LNCaP clone FGC (cell line): ENCODE data around the gene STK39.
"Not testable (repeated sequence)": the region's sequence is repeated elsewhere in the genome, so short reads cannot be mapped to it uniquely, and the experiment has no call there.

ENCODE experiments used
- DNase-seq: peaks from one replicate; pipeline ENCODE4 v3.0.0-alpha.2; 2011; ENCODE audit warnings: low read depth
- H3K4me3 ChIP-seq: 2 replicates; pipeline ENCODE4 v1.5.1; 2011; ENCODE audit warnings: mild to moderate bottlenecking, low read depth, low read length, control low read depth
- TF ChIP-seq, protein P1 (sequence below): IDR thresholded peaks from 2 replicates; pipeline ENCODE4 v1.5.1; 2012; ENCODE audit warnings: mild to moderate bottlenecking; ENCODE audit not compliant: control insufficient read depth, insufficient read depth; ENCODE audit errors: extremely low read depth

Gene STK39

DNA sequence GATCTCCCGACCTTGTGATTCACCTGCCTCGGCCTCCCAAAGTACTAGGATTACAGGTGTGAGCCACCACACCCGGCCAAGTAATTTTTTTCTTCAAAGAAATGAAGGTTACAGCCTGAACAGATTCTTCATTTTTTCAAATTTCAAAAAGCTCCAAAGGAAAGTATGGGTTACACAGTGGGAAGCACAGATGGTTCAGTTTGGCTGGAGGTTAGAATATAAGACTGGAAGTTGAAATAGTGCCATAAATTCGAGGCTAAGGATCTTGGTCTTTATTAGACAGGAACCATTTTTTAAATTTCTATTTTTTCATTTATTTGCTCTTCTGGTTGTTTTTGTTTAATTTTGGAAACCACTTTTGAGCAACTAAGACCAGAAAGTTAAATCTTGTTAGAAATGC lies 120.0 kb downstream of the STK39 start:
- TF ChIP-seq, protein P1, sequence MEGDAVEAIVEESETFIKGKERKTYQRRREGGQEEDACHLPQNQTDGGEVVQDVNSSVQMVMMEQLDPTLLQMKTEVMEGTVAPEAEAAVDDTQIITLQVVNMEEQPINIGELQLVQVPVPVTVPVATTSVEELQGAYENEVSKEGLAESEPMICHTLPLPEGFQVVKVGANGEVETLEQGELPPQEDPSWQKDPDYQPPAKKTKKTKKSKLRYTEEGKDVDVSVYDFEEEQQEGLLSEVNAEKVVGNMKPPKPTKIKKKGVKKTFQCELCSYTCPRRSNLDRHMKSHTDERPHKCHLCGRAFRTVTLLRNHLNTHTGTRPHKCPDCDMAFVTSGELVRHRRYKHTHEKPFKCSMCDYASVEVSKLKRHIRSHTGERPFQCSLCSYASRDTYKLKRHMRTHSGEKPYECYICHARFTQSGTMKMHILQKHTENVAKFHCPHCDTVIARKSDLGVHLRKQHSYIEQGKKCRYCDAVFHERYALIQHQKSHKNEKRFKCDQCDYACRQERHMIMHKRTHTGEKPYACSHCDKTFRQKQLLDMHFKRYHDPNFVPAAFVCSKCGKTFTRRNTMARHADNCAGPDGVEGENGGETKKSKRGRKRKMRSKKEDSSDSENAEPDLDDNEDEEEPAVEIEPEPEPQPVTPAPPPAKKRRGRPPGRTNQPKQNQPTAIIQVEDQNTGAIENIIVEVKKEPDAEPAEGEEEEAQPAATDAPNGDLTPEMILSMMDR: no peak
- no peak for DNase-seq
- no peak overlapping the region for H3K4me3 ChIP-seq

DNA sequence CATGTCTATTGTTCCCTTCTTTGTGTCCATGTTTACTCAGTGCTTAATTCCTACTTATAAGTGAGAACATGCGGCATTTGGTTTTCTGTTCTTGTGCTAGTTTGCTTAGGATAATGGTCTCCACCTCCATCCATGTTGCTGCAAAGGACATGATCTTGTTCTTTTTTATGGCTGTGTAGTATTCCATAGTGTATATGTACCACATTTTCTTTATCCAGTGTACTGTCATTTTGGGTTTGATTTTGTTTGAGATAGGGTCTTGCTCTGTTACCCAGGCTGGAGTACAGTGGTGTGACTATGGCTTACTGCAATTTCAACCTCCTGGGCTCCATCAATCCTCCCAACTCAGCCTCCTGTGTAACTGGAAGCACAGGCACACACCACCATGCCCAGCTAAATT lies 125.2 kb downstream of the STK39 start:
- not testable (repeated sequence) for DNase-seq

DNA sequence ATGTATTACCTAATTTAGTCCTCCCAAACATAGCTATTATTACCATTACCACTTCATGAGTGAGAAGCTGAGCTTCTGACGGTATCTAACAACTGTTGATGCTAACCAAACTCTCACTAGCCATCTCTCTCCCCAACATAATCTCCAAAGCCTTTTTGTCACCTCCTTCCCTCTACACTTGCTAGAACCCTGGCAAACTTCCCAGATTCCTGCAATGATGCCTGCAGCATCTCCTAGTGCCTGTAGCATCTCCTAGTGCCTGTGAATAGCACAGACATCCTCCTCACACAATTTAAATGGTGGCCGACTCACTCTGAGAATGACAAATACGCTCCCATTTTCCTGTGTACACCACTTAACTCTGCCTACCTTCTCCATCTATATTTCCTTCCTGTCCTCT lies 126.7 kb downstream of the STK39 start:
- DNase-seq: no peak
- TF ChIP-seq, protein P1: no peak
- H3K4me3 ChIP-seq: no peak overlapping the region

More for the DNA sequence above, 125.2 kb downstream of the STK39 start:
- H3K4me3 ChIP-seq: not testable (repeated sequence)

DNA sequence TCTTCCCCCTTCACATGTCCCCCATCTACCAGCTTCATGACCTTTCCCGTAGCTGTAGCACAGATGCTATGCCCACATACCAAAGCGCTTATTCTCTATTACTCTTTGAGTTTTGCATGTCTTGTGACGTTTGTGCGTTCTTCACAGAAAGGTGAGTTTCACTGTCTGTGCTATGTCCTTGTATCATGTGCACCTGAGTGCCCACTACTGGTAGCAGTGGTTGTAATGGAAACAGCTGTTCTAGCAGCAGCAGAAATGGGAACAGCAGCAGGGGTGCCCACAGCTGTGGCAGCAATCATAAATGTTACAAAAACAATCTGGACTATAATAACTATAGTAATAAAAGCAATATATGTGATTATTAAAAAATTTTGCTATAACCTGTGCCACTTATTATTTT lies 127.1 kb downstream of the STK39 start:
- DNase-seq: no peak

DNA sequence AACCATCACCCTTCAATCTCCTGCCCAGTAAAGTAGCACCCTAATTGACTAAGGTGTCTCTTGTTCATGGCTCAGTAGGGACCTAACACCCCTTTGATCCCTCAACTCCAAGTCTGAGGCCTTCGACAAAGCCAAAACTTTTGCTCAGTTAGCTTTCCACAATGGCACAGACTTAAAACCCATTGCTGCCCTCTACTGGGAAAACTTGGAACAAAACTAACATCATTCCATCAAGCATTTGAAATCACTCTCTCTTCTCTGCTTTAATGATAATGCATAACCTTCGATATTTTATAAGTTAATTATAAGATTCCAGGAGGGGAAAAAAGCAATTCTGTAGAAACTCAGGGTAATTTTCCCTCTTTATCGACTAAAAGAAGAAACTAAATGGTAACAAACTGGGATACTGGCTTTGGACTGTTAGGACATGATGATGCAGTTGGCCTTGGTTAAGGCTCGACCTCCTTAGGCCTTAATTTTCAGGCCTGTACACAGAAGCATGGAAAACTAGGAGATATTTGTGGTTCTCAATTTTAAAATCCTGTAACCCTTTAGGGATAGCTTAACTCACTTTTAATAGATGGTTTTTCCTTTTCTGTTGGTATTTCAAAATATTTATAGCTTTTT lies 127.8 kb downstream of the STK39 start:
- H3K4me3 ChIP-seq: no peak overlapping the region
- TF ChIP-seq, protein P1: peak; percentile 64
- peak; percentile 42 for DNase-seq

More for the DNA sequence above, 127.1 kb downstream of the STK39 start:
- H3K4me3 ChIP-seq: no peak overlapping the region
- TF ChIP-seq, protein P1: no peak

DNA sequence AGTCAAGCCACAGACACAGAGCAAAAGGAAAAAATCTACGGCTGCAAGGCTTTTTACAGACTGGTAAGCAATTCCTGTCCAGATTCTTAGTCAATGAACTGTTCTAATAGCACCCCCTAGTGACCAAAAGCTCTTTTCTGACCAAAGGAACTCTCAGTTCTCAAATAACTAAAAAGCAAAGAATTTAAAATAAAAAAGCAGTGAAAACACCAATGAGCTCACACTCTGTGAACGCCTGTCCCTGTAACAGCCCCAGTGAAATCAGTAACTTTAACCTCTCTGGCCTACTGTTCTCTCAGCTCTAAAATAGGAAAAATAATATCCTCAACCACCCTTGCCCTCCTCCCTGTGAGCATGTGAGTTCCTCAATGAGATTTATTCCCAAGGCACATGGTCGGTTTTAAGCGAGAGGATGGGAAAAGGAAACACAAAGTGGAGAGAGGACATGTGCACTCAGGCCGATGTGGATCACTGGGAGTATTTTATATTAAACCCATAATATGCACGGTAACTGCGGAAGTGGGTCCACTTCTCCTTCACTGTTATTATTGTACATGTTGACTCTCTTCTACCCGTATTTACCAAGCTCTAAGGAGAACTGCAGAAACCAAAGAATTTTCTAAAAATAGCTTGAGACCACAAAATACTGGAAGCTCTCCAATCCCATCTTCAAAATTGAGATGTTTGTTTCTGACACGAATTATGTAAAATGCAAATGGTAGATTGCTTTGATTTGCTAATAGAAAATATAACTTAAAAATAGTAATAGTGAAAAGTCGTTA lies 128.5 kb downstream of the STK39 start:
- no peak for DNase-seq
- TF ChIP-seq, protein P1: peak; percentile 58
- H3K4me3 ChIP-seq: no peak overlapping the region

DNA sequence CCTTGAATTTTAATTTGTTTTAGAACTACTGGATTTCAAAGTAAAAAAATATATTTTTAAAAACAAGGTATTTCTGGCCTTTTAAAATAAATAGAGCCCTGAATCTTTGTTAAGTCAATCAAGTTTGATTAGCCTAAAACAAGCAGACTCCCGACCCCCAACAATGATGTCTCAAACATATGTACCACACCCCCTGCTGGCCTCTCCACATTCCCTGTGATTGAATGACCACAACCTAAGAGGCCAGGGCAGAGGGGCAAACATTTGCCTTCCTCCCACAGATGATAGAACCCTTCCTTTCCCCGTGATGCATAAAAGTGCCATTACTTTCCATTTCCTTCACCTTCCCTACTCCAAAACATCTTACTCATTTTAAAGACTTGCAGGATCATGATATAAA lies 130.9 kb downstream of the STK39 start:
- no peak for DNase-seq
- H3K4me3 ChIP-seq: no peak overlapping the region
- TF ChIP-seq, protein P1: peak; percentile 17; the same call in 1 of the 2 replicates
